Thyroid gland (tissue), 4 donors: ENCODE results near the gene SLFN13.

Experiments used
- CTCF ChIP-seq, 6 experiments: fragments of 200-600 bp in 3 of 6; fragments of 450-650 bp in 3 of 6; sonication (generic) in 3 of 6; IDR thresholded peaks; one replicate each; pipeline ENCODE4 v1.5.1; 2016 to 2019; ENCODE audit warnings: antibody characterized with exemption in 6 of 6, mild to moderate bottlenecking in 2 of 6, inconsistent platforms in 1 of 6, moderate library complexity in 1 of 6
- POLR2A ChIP-seq, 2 donors: fragments of 450-650 bp; IDR thresholded peaks; one replicate each; pipeline ENCODE4 v1.6.1; 2017; ENCODE audit warnings: antibody characterized with exemption in 2 of 2, mild to moderate bottlenecking in 2 of 2, moderate library complexity in 1 of 2

- TF ChIP-seq CTCF (IDR thresholded peaks at IDR 0.05) (no peak), POLR2A (IDR thresholded peaks at IDR 0.05) (no peak)
Observed at GRCh38 chr17:35453171-35453570, 4.6 kb upstream of the SLFN13 start.
